BE2C (cell line): ENCODE measurements around the gene ERMARD.

ENCODE experiments used
- DNase-seq: peaks from one replicate; pipeline ENCODE4 v3.0.0-alpha.2; 2020
- H3K27me3 ChIP-seq: fragments of 250-450 bp; sonication (Bioruptor Pico); 2 replicates; pipeline ENCODE4 v1.5.1; 2020; ENCODE audit warnings: mild to moderate bottlenecking
- H3K36me3 ChIP-seq: fragments of 250-450 bp; sonication (Bioruptor Pico); 2 replicates; pipeline ENCODE4 v1.5.1; 2020; ENCODE audit warnings: mild to moderate bottlenecking
- H3K4me1 ChIP-seq: fragments of 250-450 bp; sonication (Bioruptor Pico); 2 replicates; pipeline ENCODE4 v1.5.1; 2020
- H3K4me3 ChIP-seq: 2 replicates; pipeline ENCODE4 v1.5.1; 2011; ENCODE audit warnings: low read depth, low read length
- H3K9me3 ChIP-seq: fragments of 250-450 bp; sonication (Bioruptor Pico); 2 replicates; pipeline ENCODE4 v1.5.1; 2020
- TF ChIP-seq, protein P1 (sequence below): IDR thresholded peaks from 2 replicates; pipeline ENCODE4 v1.5.1; 2012; ENCODE audit warnings: mild to moderate bottlenecking, low read depth, low read length

The ERMARD gene

DNA sequence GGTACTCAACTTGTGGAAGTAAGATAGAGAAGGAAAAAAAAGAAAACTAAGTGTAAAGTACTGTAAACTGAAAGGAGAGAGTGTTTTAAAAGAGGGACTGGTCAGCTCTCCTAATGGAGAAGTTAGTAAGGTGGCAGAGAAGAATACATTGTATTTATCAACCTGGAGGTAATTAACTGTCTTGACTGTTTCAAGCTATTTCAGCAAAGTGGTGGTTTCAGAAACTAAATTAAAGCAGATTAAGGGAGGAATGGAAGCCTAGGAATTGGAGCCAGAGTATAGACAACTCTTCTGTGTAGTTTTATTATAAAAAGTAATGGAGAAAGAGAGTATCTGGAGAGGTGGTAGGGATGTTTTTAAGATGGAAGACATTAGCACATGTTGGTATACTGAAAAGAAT lies 24.5 kb upstream of the ERMARD start:
- DNase-seq, result no peak
- peaks cover 2% of the 10 kb centered on the region; the same call in 1 of the 2 replicates for H3K4me1 ChIP-seq
- TF ChIP-seq, protein P1, sequence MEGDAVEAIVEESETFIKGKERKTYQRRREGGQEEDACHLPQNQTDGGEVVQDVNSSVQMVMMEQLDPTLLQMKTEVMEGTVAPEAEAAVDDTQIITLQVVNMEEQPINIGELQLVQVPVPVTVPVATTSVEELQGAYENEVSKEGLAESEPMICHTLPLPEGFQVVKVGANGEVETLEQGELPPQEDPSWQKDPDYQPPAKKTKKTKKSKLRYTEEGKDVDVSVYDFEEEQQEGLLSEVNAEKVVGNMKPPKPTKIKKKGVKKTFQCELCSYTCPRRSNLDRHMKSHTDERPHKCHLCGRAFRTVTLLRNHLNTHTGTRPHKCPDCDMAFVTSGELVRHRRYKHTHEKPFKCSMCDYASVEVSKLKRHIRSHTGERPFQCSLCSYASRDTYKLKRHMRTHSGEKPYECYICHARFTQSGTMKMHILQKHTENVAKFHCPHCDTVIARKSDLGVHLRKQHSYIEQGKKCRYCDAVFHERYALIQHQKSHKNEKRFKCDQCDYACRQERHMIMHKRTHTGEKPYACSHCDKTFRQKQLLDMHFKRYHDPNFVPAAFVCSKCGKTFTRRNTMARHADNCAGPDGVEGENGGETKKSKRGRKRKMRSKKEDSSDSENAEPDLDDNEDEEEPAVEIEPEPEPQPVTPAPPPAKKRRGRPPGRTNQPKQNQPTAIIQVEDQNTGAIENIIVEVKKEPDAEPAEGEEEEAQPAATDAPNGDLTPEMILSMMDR, result no peak
- H3K27me3 ChIP-seq, result no peaks in the 10 kb centered on the region
- H3K36me3 ChIP-seq, result no peaks in the 10 kb centered on the region
- no peak overlapping the region for H3K4me3 ChIP-seq
- no peaks in the 10 kb centered on the region for H3K9me3 ChIP-seq

DNA sequence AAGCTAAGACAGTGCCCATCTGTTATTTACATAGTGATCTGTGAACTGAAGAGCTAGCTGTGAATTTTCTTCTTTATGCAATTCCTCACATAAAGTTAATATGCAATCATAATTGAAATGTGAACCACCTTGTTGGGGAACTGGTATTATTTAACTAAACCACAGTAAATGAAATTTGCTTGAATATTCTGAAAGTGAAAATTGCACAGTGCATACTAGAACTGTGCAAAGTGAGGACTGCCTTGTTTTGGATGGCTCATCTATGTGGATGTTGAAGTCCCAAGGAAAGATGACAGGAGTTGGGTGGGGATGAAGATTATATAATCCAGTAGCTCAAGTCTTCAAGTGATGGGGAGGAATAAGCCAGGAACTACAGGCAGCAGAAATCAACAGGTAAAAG lies 21.5 kb upstream of the ERMARD start:
- H3K36me3 ChIP-seq, result no peaks in the 10 kb centered on the region
- H3K27me3 ChIP-seq, result no peaks in the 10 kb centered on the region
- DNase-seq, result no peak
- H3K4me1 ChIP-seq, result no peaks in the 10 kb centered on the region
- no peak overlapping the region for H3K4me3 ChIP-seq
- TF ChIP-seq, protein P1, result no peak
- no peaks in the 10 kb centered on the region for H3K9me3 ChIP-seq

DNA sequence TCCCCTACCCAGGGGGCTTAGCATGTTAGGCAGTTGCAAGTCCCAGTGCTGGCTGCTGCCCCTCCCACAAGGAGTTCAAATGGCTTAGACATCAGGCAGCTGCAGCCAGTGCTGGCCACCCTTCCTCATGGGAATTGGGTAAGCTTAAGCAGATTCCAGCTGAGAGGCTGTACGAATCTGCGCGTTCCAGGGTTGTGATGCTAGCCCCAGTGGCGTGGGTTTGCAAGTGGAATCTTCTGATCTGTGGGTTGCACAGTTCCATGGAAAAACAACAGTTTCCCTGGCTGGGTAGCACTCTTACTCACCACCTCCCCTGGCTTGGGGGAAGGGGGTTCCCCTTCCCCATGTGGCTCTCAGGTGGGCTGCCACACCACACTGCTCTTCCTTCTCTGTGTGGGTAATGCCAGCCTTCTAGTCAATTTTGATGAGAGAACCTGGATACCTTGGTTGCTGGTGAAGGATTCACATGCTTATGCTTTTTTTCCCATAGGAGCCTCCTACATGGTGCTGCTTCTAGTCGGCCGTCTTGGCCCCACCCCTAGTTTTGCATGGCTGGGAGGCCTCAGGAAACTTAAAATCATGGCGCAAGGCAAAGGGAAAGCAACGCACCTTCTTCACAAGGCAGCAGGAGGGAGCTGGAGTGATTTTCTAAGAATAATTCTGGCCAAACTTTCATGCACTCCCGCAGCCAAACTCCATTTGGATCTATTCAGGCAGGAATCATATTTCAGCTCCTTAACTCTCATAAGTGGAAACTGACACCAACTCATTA lies 13.0 kb upstream of the ERMARD start:
- H3K4me1 ChIP-seq, result no peaks in the 10 kb centered on the region
- peak; percentile 19 for DNase-seq
- TF ChIP-seq, protein P1, result no peak
- no peak overlapping the region for H3K4me3 ChIP-seq
- no peaks in the 10 kb centered on the region for H3K36me3 ChIP-seq
- no peaks in the 10 kb centered on the region for H3K9me3 ChIP-seq
- no peaks in the 10 kb centered on the region for H3K27me3 ChIP-seq

DNA sequence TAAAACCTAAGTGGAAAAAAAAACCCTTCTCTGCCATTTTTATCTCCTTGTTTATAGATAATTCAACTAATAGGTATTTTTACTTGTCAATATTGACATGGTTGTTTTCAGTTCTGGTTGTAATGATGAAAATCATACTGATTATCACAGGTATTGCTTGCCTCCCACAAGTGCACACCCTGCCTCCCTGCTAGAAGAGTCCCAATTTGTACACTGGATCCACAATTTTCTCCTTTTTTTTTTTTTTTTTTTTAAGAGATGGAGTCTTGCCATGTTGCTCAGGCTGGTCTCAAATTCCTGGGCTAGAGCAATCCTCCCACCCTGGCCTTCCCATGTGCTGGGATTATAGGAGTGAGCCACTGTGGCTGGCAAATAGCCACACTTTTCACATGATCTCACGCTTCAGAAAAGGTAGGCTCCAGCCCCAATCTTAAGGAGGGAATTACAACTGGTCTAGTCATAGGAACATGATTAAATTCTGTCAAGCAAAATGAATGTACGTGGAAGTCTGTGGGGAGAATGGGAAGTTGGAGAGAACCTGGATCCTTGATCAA lies 12.4 kb upstream of the ERMARD start:
- Histone ChIP-seq H3K9me3 (no peaks in the 10 kb centered on the region), H3K36me3 (no peaks in the 10 kb centered on the region), H3K4me3 (no peak overlapping the region), H3K27me3 (no peaks in the 10 kb centered on the region), H3K4me1 (no peaks in the 10 kb centered on the region)
- TF ChIP-seq, protein P1, result no peak
- no peak for DNase-seq

DNA sequence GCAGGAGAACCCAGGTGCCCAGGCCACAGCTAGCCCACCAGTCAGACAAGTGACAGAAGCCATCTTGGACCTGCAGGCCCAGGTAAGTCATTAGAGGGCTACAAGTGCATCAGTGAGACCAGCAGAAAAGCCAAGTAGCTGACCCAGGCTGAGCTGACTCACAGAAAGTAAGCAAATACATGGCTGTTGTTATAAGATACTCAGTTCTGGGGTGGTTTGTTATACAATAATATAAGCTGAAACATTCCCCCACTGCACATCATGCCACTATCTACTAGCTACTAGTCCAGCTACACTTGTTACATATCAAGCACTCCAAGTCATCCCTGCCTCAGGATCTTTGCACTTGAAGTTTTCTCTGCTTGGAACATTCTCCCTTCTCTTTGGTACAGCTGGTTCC lies 10.1 kb upstream of the ERMARD start:
- TF ChIP-seq, protein P1, result no peak
- no peak for DNase-seq
- no peaks in the 10 kb centered on the region for H3K9me3 ChIP-seq

DNA sequence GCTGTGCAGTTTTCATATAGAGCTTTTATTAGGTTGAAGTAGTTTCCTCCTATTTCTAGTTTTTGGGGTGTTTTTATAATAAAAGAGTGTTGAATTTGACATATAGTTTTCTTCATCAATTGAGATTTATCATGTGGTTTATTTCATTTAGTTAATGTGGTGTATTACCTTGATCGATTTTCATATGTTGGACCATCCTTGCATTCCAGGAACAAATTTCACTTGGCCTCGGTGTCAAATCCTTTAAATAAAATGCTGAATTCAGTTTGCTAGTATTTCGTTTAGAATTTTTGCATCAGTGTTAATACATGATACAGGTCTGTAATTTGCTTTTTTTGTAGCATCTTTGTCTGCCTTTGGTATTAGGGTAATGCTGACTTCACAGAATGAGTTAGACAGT lies 6.0 kb upstream of the ERMARD start:
- H3K27me3 ChIP-seq, result no peaks in the 10 kb centered on the region
- H3K4me3 ChIP-seq, result no peak overlapping the region
- no peaks in the 10 kb centered on the region for H3K36me3 ChIP-seq
- no peaks in the 10 kb centered on the region for H3K9me3 ChIP-seq
- H3K4me1 ChIP-seq, result no peaks in the 10 kb centered on the region
- no peak for DNase-seq
- TF ChIP-seq, protein P1, result no peak

More for the DNA sequence above, 10.1 kb upstream of the ERMARD start:
- Histone ChIP-seq H3K36me3 (no peaks in the 10 kb centered on the region), H3K27me3 (no peaks in the 10 kb centered on the region), H3K4me3 (no peak overlapping the region), H3K4me1 (no peaks in the 10 kb centered on the region)
